HepG2 (cell line): Measurements from ENCODE around the gene COL27A1. TPM values are rescaled to one million over a fixed set of nuclear protein-coding genes. Genes with fewer than 3 reads are reported as not detected.

Experiments used
- HOXA9 ChIP-seq: sonication (generic); formaldehyde crosslinking; IDR thresholded peaks from 2 replicates; pipeline ENCODE4 v1.8.1; 2022; ENCODE audit warnings: missing genetic modification reagents, mild to moderate bottlenecking, moderate library complexity, borderline replicate concordance
- ZFYVE20 ChIP-seq: sonication (generic); formaldehyde crosslinking; IDR thresholded peaks from 2 replicates; pipeline ENCODE4 v1.8.0; 2023; ENCODE audit warnings: low read depth, mild to moderate bottlenecking, moderate library complexity, missing genetic modification reagents, borderline replicate concordance
- ZNF230 ChIP-seq: sonication (generic); formaldehyde crosslinking; IDR thresholded peaks from 2 replicates; pipeline ENCODE4 v1.4.0; 2020; ENCODE audit warnings: mild to moderate bottlenecking, missing genetic modification reagents
- ZNF234 ChIP-seq: sonication (generic); formaldehyde crosslinking; conservative IDR thresholded peaks from 2 replicates; pipeline ENCODE4 v1.5.1; 2020; ENCODE audit warnings: mild to moderate bottlenecking, missing genetic modification reagents
- ZNF615 ChIP-seq: sonication (generic); formaldehyde crosslinking; IDR thresholded peaks from 2 replicates; pipeline ENCODE4 v1.5.0; 2020; ENCODE audit warnings: mild to moderate bottlenecking, missing genetic modification reagents, borderline replicate concordance
- ZNF619 ChIP-seq: sonication (generic); formaldehyde crosslinking; IDR thresholded peaks from 2 replicates; pipeline ENCODE4 v1.4.0; 2020; ENCODE audit warnings: mild to moderate bottlenecking, missing genetic modification reagents
- polyA plus RNA-seq, 8 experiments: library from polyadenylated mRNA; depleted of rRNA in 3 of 8; stranded (reverse) in 7 of 8; unstranded in 1 of 8; fragments of >200 nt; fragmentation: Illumina TruSeq in 4 of 8; extraction: Trizol in 4 of 8; gene quantifications; 2 replicates each; pipeline versions ENCODE4 v1.2.1 to v1.2.3, GENCODE V29; 2011 to 2016; ENCODE audit warnings: low read depth in 4 of 8, missing spikeins in 1 of 8, mixed read lengths in 1 of 8; ENCODE audit not compliant: insufficient read depth in 1 of 8
- total RNA-seq, 5 experiments: library from RNA; depleted of rRNA; stranded (reverse); fragments of >200 nt; fragmentation: Illumina TruSeq; extraction: Trizol; gene quantifications; 2 replicates each; pipeline ENCODE4 v1.2.3, GENCODE V29; 2016; ENCODE audit warnings: low read depth in 1 of 5
- TF ChIP-seq, protein P1 (sequence below): sonication (generic); formaldehyde crosslinking; IDR thresholded peaks from 2 replicates; pipeline ENCODE4 v1.8.0; 2022; ENCODE audit warnings: mild to moderate bottlenecking, missing genetic modification reagents; ENCODE audit not compliant: insufficient replicate concordance
- TF ChIP-seq, protein P2 (sequence below): sonication (generic); formaldehyde crosslinking; IDR thresholded peaks from 2 replicates; pipeline ENCODE4 v1.8.0; 2022; ENCODE audit warnings: mild to moderate bottlenecking, missing genetic modification reagents
- TF ChIP-seq, protein P3 (sequence below): sonication (generic); formaldehyde crosslinking; IDR thresholded peaks from 2 replicates; pipeline ENCODE4 v1.9.0; 2022; ENCODE audit warnings: low read depth, missing genetic modification reagents

COL27A1 gene
- total and polyA plus RNA-seq, 2 of the 13 experiments (the other 11 are each of a cell fraction or from before 2014, with no cell fraction given) = 71.3 to 89.1 TPM

DNA sequence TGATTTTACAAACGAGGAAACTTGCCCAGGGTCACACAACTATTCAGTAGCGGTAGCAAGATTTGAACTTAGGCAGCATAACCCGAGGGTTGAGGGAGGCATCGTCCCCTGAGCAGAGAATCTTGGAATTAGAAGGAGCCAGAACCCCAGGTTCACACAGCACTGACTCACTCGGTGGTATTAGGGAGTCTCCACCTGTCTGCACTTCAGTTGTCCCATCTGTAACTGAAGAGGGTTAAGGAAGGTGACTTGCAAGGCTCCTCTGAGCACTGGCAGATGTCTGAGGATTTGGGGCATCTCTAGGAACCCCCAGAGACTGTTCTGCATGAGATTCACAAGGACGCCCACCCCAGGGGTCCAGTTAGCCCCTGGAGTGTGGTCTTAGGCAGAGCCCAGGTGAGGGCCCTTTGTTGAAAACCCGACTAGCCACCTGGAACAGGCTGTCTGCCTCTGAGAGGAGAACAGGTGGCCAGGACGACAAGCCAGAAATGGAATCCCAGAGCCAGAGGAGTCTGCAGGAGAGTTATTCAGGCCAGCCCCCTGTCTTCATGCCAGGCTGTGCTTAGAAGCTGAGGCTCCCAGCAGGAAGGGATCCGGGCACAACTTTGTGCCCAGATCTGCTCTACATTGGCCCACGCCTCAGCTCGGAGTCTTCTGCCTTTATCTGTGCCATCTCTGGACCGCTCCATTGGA, 117.5 kb downstream of the COL27A1 start (continued):
- TF ChIP-seq, protein P1, sequence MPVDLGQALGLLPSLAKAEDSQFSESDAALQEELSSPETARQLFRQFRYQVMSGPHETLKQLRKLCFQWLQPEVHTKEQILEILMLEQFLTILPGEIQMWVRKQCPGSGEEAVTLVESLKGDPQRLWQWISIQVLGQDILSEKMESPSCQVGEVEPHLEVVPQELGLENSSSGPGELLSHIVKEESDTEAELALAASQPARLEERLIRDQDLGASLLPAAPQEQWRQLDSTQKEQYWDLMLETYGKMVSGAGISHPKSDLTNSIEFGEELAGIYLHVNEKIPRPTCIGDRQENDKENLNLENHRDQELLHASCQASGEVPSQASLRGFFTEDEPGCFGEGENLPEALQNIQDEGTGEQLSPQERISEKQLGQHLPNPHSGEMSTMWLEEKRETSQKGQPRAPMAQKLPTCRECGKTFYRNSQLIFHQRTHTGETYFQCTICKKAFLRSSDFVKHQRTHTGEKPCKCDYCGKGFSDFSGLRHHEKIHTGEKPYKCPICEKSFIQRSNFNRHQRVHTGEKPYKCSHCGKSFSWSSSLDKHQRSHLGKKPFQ (CRISPR knock-in tag) = no peak
- TF ChIP-seq ZNF619 (CRISPR knock-in tag) (no peak), ZNF615 (CRISPR knock-in tag) (no peak), HOXA9 (CRISPR knock-in tag) (no peak), ZNF230 (no peak), ZFYVE20 (no peak), ZNF234 (CRISPR knock-in tag) (no peak)
- TF ChIP-seq, protein P2, sequence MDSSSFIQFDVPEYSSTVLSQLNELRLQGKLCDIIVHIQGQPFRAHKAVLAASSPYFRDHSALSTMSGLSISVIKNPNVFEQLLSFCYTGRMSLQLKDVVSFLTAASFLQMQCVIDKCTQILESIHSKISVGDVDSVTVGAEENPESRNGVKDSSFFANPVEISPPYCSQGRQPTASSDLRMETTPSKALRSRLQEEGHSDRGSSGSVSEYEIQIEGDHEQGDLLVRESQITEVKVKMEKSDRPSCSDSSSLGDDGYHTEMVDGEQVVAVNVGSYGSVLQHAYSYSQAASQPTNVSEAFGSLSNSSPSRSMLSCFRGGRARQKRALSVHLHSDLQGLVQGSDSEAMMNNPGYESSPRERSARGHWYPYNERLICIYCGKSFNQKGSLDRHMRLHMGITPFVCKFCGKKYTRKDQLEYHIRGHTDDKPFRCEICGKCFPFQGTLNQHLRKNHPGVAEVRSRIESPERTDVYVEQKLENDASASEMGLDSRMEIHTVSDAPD (CRISPR knock-in tag) = no peak
- TF ChIP-seq, protein P3, sequence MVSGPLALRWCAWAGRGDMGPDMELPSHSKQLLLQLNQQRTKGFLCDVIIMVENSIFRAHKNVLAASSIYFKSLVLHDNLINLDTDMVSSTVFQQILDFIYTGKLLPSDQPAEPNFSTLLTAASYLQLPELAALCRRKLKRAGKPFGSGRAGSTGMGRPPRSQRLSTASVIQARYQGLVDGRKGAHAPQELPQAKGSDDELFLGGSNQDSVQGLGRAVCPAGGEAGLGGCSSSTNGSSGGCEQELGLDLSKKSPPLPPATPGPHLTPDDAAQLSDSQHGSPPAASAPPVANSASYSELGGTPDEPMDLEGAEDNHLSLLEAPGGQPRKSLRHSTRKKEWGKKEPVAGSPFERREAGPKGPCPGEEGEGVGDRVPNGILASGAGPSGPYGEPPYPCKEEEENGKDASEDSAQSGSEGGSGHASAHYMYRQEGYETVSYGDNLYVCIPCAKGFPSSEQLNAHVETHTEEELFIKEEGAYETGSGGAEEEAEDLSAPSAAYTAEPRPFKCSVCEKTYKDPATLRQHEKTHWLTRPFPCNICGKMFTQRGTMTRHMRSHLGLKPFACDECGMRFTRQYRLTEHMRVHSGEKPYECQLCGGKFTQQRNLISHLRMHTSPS (CRISPR knock-in tag) = no peak
